Fibroblast of skin of left biceps (primary cell): Measurements from ENCODE around the gene TBXT.
"Not testable (repeated sequence)": the region's sequence is repeated elsewhere in the genome, so short reads cannot be mapped to it uniquely, and the experiment has no call there.

ENCODE experiments used
- DNase-seq, 2 experiments: peaks; one replicate each; pipeline ENCODE4 v3.0.0-alpha.2; 2013; ENCODE audit warnings: low read depth in 2 of 2

The TBXT gene, protein sequence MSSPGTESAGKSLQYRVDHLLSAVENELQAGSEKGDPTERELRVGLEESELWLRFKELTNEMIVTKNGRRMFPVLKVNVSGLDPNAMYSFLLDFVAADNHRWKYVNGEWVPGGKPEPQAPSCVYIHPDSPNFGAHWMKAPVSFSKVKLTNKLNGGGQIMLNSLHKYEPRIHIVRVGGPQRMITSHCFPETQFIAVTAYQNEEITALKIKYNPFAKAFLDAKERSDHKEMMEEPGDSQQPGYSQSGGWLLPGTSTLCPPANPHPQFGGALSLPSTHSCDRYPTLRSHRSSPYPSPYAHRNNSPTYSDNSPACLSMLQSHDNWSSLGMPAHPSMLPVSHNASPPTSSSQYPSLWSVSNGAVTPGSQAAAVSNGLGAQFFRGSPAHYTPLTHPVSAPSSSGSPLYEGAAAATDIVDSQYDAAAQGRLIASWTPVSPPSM

DNA sequence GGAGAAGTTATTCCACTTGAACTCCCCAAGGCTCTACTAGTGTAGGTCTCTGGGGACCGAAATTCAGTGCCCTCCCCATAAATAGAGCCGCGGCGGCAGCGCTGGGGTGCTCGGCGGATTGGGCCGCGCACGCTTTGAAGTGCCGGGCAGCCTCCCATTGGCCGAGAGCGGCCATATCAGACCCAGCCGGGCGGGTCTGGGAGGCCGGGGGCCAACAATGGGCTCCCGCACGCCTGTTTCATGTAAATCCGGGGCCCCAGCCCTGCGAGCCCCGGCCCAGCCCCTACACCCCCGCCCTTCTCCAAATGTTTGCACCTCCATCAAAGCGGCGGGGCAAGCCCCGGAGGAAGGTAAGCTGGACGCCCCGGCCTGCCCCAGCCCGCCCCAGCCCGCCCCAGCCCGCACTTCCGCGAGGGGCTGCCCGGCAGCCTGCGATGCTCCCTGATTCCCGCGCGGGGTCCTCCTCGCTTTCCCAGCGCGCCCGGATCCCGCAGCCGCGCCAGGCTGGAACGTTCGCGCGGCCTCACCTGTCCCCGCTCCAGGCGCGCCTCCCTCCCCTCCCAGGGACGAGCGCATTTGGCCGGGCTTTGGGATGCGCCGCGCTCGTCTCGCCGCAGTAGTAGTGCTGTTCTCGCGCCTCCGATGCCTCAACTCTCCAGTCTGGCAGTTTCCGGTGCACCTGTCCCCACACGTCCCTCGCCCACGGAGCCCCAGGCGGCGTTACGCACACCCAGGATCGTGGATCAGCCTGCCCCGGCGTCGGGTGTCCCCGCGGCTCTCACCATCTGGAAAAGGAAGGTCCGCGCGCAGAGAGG lies at the start of gene TBXT:
TBXT (minus strand) TSS at position 51 of the 815 bp plus-strand sequence. CDS start 260 bp downstream, outside the sequence.
- no peak for DNase-seq

GRCh38 chr6:166207284-166207561 lies 39.6 kb upstream of the TBXT start:
- no peak for DNase-seq

DNA sequence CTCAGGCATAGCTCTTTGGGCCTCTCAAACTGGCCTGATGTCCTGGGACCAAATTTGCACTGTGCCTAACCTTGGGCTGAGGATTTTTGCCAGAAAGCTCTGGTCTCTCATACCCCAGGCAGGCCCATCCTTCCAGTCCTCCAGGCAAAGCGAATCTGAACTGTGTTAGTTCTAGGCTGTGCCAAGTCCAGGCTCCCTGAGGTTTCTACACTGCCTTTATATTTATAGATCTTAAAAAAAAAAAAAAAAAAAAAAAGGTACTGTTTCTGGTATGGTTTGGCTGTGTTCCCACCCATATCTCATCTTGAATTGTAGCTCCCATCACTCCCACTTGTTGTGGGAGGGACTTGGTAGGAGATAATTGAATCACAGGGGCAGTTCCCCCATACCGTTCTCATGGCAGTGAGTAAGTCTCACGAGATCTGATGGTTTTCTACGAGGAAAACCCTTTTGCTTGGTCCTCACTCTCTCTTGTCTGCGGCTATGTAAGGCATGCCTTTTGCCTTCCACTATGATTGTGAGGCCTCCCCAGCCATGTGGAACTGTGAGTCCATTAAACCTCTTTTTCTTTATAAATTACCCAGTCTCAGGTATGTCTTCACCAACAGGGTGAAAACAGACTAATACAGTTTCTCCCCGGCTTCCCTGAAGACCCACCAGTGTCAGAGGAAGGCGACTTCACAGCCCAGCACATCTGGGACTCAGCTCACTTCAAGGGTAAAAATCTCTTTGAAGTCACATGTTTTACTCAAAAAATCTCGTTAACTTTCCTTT lies 39.0 kb upstream of the TBXT start:
- DNase-seq: no peak

DNA sequence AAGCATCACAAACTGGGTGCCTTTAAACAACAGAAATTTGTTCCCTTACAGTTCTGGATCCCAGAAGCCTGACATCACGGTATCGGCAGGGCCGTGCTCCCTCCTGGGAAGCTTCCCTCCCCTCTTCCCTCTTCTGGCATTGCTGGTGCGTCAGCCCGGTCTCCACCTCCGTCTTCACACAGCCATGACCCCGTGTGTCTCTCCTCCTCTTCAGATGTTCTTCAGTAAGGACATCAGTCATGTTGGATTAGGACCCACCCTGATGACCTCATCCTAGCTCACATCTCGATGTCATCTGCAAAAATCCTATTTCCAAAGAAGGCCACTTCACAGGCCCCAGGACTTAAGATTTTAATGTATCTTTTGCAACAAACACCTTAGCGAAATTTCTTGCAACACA lies 38.4 kb upstream of the TBXT start:
- no peak for DNase-seq

DNA sequence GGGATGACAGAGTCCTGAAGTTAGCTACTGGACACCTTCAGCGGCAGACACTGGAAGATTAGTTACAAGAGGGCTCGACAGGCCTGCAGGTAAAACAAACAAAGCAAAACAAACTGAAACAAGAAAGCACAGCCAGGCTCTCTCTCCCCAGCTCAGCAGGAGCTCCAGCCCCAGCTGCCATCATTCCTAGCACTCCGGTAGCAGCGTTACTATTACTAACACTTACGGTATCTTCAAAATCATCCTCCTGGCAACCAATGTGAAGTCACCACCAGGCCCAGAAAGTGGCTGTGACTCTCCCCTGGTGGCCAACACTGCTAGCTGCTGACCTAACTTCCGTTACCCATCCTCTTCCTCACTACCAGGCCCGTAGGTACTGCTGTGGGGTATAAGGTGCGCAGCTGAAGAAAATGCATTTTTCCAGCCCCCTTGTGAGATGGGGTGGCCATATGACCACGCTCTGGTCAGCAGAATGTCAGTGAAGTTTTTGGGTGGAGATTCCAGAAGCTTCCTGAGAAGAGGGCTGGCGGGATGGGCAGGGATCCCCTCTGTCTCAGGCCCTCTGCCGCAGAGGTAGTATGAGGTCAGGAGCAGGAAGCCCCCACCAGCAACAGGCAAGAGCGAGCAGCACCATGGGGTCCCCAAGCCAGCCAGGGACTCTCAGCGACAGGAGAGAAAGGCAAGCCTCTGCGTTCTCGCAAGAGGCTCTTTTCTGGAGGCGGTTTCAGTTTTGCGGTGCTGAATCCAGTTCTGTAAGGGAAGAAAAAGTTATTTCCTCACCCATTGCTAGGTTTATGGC lies 37.4 kb upstream of the TBXT start:
- DNase-seq: no peak

GRCh38 chr6:166203641-166204222 lies 36.1 kb upstream of the TBXT start:
- DNase-seq: no peak

- DNase-seq: no peak
These were observed 35.5 kb upstream of the TBXT start for GRCh38 chr6:166203003-166203640.

GRCh38 chr6:166202321-166202733 lies 34.7 kb upstream of the TBXT start:
- no peak for DNase-seq

DNA sequence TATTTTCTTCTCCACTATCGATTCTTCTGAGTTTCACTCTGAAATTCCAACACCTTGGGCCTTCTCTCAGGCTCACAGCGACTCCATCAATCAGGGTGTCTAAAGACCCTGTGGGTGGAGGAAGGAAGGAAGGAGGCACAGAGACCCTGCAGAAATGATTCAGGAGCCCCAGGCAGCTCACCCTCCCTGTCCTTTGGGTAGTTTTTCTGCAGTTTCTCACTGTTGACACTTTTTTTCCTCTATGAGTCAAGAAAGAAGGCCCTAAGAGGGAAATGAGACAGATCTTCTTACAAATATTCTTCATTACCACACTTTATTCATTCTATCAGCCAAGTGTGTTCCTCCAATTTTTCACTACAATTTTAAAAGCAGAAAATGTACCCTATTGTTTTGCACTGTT lies 34.2 kb upstream of the TBXT start:
- DNase-seq: no peak

- no peak for DNase-seq
These were observed 29.7 kb upstream of the TBXT start for GRCh38 chr6:166197361-166197760.

- DNase-seq: no peak
These were observed 28.2 kb upstream of the TBXT start for GRCh38 chr6:166195860-166196238.

DNA sequence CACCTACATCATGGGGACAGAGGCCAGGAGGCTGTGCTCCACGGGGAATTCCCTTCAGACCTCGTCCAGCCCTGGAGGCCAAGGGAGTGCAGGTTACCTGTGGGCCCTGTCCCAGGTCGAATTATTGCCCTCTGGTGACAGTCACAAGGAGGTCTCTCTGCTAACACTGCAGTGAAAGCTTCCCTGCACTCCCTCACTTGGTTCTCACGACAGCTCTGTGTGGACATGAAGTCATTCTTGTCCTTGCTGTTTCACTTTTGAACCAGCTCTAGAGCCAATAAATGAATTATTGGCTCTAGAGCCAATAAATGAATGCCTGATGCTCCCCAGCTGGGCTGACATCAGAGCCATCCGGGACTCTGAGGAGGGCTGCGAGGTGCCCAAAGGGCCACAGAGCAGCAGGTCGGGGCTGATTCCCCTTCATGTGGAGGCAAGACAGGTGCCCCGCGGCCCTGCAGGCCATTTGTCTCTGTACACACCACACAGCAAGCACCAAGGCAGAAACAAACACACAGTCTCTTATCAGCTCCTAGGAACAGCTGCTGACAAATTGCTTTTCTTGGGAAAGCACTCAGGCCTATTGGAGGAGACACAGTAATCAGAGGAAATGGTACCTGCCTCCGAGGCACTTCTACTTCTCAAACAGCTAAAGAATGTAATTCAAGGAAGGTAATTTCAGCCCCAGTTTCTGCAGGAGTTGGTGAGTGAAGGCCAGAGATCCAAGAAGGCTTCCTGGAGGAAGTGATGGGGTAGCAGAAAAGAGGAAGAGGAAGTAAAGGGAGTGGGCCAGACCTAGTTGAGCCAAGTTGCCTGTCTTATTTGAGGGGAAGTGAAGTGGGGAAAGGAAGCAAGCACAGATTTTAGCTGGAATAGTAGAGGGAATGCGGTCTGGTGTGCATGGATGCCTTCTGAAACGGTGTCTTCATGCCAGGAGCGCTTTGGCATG lies 27.5 kb upstream of the TBXT start:
- no peak for DNase-seq

GRCh38 chr6:166192557-166192956 lies 24.9 kb upstream of the TBXT start:
- no peak for DNase-seq

- DNase-seq: no peak
These were observed 24.5 kb upstream of the TBXT start for GRCh38 chr6:166192136-166192535.

- no peak for DNase-seq
These were observed 12.1 kb upstream of the TBXT start for GRCh38 chr6:166179704-166180103.

DNA sequence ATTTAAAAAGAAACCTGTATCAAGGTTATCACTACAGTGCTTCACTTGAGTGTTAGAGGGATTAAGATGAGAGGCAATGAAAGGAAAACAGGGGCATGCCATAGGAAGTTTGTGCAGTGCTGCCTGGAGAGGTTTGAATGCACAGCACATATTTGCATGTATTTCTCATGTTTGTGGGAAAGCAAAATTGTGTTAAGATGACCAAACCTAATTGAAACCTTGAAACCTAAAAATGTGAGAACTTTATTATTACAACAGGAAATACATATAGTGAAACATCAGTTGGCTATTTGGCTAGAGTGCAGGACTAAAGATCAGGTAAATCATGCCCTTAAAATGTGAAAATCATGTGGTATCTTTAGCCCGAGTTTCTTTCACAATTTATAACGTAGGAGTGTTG lies 8.5 kb upstream of the TBXT start:
- DNase-seq: no peak

GRCh38 chr6:166175093-166175492 lies 7.4 kb upstream of the TBXT start:
- not testable (repeated sequence) for DNase-seq

DNA sequence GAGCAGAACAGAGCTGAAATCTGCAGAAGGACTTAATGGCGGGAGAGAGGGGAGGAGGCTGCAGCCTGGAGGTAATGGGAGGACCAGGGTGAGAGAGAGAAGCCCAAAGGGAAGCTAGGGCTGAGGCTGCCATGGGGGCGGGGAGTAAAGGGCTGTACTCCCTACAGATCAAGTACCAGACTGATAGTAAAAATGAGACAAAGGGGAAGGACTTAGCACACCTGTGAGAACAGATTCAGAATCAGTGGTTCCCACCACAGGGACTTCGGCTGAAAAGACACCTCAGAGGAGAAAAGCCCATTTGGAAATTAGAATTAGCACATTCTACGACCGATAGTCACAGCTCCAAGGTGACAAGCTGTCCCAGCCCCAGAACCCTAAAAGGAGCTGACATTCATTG lies 6.4 kb upstream of the TBXT start:
- DNase-seq: no peak

DNA sequence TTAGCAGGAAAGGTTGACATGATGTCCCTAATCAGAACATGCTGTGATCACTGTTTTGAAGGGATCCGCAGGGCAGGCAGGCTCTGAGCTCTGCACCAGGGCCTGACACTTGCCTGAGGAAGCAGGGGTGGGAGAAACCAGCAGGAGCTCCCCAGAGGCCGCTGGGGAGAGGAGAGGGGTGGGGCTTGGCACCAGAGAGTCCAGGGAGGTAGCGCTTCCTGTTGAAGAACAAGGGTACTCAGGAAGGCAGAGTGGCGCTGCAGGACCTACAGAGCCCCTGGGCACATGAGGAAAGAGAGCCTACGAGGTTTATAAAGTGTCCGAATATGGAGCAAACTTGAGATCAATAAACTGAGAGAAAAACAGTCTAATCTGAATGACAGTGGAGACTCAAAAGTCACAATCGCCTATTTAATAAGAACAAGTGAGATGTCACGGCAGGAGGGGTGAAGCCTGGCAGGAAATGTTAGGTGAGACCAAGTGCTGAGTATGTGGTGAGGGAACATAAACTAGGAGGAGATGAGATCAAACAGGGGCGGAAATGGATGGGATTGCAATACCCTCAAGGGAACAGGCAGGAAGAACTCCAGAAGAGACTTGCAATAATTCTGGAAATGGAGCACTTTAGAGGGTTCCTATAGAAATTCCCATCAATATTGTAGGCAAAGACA lies 5.8 kb upstream of the TBXT start:
- DNase-seq: no peak
